Fibroblast of lung (primary cell): Measurements from ENCODE around the gene PDZD2.

ENCODE experiments used
- EZH2 ChIP-seq: IDR thresholded peaks from 2 replicates; pipeline ENCODE4 v1.5.1; 2012; ENCODE audit warnings: low read length, control low read depth, mild to moderate bottlenecking; ENCODE audit errors: missing control alignments
- TF ChIP-seq, protein P1 (sequence below), 2 donors: IDR thresholded peaks in 1 of 2; conservative IDR thresholded peaks in 1 of 2; 1 replicate in 1 of 2; 2 replicates in 1 of 2; pipeline ENCODE4 v1.5.1; 2011 to 2012; ENCODE audit warnings: low read length in 2 of 2, control low read depth in 1 of 2, inconsistent platforms in 1 of 2, low read depth in 1 of 2, mild to moderate bottlenecking in 1 of 2

DNA sequence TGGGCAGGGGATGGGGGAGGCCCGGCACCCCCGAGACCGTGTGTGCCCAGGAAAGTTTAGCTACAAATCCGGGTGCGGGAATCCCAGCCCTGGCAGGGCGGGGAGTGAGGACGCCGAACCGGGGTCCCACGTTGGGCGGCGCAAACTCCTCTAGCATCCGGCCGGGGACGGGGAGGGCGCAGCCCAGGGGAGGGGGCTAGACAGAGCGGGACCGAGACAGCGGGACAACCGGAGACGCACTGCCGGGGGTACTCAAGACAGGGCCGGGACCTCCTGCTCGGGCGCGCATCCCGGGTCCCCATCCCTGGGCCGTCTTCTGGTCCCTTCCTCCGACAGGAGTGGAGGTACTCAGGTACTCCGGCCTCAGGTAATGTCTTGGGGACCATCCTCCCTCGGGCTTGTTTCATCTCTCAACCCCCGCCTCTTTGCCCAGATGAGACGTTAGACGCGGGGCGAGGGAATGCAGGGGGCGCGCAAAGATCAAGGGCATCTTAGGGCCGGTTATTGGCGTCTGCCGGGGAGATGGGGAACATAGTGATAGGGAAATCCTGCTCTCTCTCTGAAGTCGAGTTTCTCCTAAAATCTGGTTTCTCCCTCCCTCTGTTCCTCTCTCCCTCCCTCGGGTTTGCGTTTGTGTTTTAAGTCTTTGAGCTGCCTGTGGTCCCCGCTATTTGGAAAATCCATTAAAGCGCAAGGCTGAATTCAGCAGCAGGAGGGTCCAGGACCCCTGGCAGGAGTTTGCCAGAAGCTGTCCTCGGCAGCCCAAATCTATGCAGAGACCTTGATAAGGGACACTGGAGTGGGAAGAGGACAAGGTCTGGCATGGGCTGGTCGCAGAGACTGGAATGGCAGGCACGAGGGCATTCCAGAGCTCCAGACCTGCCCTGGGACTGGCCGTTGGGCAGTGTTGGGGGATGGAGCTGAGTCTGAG is 815 bp downstream of the PDZD2 start:
- no peak for TF ChIP-seq EZH2
- TF ChIP-seq, protein P1, sequence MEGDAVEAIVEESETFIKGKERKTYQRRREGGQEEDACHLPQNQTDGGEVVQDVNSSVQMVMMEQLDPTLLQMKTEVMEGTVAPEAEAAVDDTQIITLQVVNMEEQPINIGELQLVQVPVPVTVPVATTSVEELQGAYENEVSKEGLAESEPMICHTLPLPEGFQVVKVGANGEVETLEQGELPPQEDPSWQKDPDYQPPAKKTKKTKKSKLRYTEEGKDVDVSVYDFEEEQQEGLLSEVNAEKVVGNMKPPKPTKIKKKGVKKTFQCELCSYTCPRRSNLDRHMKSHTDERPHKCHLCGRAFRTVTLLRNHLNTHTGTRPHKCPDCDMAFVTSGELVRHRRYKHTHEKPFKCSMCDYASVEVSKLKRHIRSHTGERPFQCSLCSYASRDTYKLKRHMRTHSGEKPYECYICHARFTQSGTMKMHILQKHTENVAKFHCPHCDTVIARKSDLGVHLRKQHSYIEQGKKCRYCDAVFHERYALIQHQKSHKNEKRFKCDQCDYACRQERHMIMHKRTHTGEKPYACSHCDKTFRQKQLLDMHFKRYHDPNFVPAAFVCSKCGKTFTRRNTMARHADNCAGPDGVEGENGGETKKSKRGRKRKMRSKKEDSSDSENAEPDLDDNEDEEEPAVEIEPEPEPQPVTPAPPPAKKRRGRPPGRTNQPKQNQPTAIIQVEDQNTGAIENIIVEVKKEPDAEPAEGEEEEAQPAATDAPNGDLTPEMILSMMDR (conservative IDR thresholded peaks at IDR 0.05 in 1 of 2, IDR thresholded peaks at IDR 0.05 in 1 of 2; ENCODE audit: low read depth in 1 of 2, low read length in 2 of 2) = no peak
